ENCODE results near the gene SUSD1.
"Not testable (repeated sequence)": the region's sequence is repeated elsewhere in the genome, so short reads cannot be mapped to it uniquely, and the experiment has no call there.

The SUSD1 gene

DNA sequence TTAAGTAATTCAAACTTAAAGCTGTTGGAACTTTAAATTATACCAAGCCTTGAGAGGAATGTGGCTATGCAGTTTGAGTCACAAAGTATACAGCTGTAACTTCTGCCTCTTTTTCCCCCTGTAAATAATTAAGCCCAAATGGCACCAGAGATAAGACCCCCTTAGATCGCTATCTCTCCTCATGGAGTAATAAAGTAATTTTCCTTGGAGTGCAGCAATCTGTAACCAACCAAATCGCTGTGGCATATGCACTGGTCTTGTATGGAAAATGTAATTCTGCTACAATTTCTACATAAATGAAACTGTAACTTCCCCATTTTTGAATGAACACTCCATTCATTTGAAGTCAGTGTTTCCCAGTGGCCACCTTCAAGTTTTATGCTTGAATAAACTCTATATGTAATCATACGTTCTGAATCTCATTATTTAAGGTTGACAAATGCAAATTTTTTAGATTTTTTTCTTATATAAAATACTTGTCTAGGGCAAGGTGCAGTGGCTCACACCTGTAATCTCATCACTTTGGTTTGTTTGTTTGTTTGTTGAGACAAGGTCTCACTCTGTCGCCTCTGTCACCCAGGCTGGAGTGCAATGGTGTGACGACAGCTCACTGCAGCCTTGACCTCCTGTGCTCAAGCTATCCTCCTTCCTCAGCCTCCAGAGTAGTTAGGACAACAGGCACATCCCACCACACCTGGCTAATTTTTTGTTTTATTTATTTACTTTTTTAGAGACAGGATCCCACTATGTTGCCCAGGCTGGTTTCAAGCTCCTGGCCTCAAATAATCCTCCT, 12.3 kb downstream of the SUSD1 start:
- intact Hi-C loops (cut with micrococcal nuclease) = loop anchor here (10.0 kb wide), 1 partner anchor 52 kb away; no protein-coding TSS in a partner anchor
- no peaks in the 10 kb centered on the region for H3K27me3 Mint-ChIP-seq
- no peak overlapping the region for H3K4me3 Mint-ChIP-seq

DNA sequence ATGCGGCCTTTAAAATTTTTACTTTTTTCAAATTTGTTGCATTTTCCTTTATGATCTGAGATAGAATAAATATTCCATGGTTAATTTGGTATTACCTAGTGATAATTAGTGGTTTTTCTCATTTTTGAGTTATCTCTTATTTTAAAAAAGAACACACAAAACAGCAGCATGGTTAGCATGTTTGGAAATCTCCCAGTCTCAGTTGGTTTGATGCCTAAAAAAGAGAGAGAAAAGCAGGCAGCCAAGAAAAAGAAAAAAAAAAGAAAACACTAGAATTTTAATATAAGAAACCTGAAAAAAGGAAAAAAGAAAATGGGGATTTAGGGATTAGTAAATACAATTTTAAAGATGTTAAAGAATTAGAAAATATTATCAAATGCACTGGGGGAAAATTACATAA, 15.3 kb downstream of the SUSD1 start:
- Mint-ChIP-seq H3K27ac (no peak overlapping the region), H3K36me3 (ENCODE audit: low read depth) (peaks cover 33% of the 10 kb centered on the region)

More for the DNA sequence above, 12.3 kb downstream of the SUSD1 start:
- no peaks in the 10 kb centered on the region for H3K9me3 Mint-ChIP-seq
- H3K36me3 Mint-ChIP-seq (ENCODE audit: low read depth) = peaks cover 22% of the 10 kb centered on the region
- H3K27ac Mint-ChIP-seq = no peak overlapping the region
- H3K4me1 Mint-ChIP-seq (ENCODE audit: low read depth) = peaks cover 32% of the 10 kb centered on the region

DNA sequence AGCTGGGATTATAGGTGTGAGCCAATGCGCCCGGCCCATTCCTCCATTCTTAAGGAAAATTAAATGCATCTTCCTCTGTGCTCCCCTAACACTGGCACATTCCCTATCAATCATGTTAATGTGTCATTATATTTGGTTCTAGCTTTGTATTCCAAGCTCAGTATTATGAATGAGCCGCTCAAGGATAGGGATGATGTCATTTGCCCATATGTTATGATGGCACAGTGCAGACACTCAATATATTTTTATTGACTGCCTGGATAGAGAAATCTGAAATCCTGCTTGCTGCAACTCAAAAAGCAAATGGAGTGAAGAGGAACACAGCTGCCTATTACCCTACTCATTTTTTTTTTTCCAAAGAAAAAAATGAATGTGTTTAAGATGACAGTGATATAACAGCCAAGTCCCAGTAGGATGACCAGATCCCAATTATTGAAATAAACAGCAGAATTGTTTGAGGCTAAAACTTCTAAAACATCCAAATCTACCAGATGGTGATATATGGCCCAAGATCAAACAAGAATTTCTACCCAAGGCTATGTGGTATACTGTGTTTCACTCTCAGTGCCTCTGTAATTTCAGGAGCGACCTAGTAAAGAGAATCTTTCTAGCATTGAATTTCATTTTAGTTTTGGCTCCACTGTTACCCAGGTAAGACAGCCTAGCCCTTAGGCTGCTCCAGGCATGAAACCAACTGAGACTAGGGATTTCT, 16.3 kb downstream of the SUSD1 start:
- H3K9me3 Mint-ChIP-seq = no peaks in the 10 kb centered on the region
- intact Hi-C loops (cut with micrococcal nuclease) = no loop called here
- no peak overlapping the region for H3K27ac Mint-ChIP-seq
- H3K36me3 Mint-ChIP-seq (ENCODE audit: low read depth) = peaks cover 42% of the 10 kb centered on the region
- no peak overlapping the region for H3K4me3 Mint-ChIP-seq
- H3K27me3 Mint-ChIP-seq = no peaks in the 10 kb centered on the region
- H3K4me1 Mint-ChIP-seq (ENCODE audit: low read depth) = peaks cover 21% of the 10 kb centered on the region

More for the DNA sequence above, 15.3 kb downstream of the SUSD1 start:
- peaks cover 21% of the 10 kb centered on the region for H3K4me1 Mint-ChIP-seq (ENCODE audit: low read depth)
- no peaks in the 10 kb centered on the region for H3K9me3 Mint-ChIP-seq
- intact Hi-C loops (cut with micrococcal nuclease) = loop anchor here (10.0 kb wide), 1 partner anchor 55 kb away; no protein-coding TSS in a partner anchor
- no peaks in the 10 kb centered on the region for H3K27me3 Mint-ChIP-seq
- no peak overlapping the region for H3K4me3 Mint-ChIP-seq

DNA sequence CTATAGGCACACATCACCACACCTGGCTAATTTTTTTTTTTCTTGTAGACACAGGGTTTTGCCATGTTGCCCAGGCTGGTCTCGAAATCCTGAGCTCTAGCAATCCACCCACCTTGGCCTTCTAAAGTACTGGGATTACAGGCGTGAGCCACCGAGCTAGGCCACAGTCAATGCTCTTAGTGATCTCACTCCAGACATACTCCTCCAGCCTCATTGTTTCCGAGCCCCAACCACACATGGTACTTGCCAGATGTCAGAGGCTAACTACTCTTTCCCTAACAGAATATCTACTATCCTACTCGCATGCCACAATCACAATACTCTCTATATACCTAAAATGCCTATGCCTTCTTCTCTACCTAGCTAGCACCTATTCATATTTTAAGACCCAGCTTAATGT, 17.1 kb downstream of the SUSD1 start:
- no peak overlapping the region for H3K27ac Mint-ChIP-seq
- no peak overlapping the region for H3K4me3 Mint-ChIP-seq
- H3K27me3 Mint-ChIP-seq = no peaks in the 10 kb centered on the region
- intact Hi-C loops (cut with micrococcal nuclease) = no loop called here
- no peaks in the 10 kb centered on the region for H3K9me3 Mint-ChIP-seq
- H3K4me1 Mint-ChIP-seq (ENCODE audit: low read depth) = peaks cover 18% of the 10 kb centered on the region
- H3K36me3 Mint-ChIP-seq (ENCODE audit: low read depth) = peaks cover 46% of the 10 kb centered on the region

DNA sequence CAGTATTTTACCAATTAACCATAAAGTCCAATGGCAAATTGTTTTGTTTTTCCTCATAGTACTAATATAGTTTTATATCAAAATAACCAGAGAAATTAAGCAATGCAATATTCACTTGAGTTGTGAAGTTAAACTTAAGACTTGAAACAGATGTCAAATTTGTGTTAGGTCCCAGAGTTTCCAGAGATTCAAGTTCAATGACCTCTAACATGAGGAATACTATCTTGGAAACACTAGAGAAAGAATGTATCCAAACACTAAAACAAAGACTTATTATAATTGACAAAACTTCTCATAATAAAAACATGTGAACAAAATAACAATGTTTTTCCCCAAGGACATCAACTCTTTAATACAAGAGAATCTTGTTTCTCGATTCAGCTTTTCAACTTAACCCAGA, 18.0 kb downstream of the SUSD1 start:
- H3K9me3 Mint-ChIP-seq = no peaks in the 10 kb centered on the region
- no peak overlapping the region for H3K27ac Mint-ChIP-seq
- no peak overlapping the region for H3K4me3 Mint-ChIP-seq
- peaks cover 48% of the 10 kb centered on the region for H3K36me3 Mint-ChIP-seq (ENCODE audit: low read depth)
- H3K27me3 Mint-ChIP-seq = no peaks in the 10 kb centered on the region
- H3K4me1 Mint-ChIP-seq (ENCODE audit: low read depth) = peaks cover 12% of the 10 kb centered on the region
- intact Hi-C loops (cut with micrococcal nuclease) = no loop called here

DNA sequence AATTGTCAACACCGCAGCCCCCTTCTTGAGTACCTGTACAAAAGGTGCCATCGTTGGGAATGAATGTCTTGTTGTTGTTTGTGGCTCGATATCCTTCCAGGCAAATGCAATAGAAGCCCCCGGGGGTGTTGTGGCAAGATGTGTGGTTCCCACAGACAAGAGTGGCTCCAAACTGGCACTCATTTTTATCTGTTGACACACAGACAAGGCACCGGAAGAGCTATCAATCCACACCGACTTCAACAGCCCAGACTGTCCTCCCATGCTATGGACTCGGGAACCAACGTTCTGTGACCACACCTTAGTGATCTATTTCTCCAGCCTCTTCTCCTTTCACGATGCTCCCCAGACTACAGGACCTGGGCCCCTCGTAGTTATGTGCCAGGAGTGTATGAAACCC, 25.9 kb downstream of the SUSD1 start:
- no peak overlapping the region for H3K27ac Mint-ChIP-seq
- H3K4me1 Mint-ChIP-seq (ENCODE audit: low read depth) = no peaks in the 10 kb centered on the region
- intact Hi-C loops (cut with micrococcal nuclease) = no loop called here
- no peak overlapping the region for H3K4me3 Mint-ChIP-seq
- H3K9me3 Mint-ChIP-seq = no peaks in the 10 kb centered on the region
- no peaks in the 10 kb centered on the region for H3K27me3 Mint-ChIP-seq
- peaks cover 67% of the 10 kb centered on the region for H3K36me3 Mint-ChIP-seq (ENCODE audit: low read depth)

DNA sequence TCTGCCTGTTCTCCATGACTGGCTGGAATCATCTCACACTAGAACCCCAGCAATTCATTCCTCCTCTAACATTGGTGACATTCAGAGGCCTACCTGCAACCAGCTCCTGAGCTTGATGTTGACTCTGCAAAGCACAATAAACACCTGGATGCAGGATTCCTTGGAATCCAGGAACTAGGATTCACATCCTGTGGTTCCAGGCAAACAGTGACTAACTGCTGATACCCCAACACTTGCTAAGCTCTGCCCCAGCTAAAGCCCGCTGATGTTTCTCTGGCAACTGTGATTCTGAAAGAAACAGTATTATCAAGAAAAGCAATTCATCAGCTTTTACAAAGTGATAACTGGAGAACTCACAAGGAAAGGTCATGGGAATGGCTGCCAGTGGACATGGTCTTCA, 29.2 kb downstream of the SUSD1 start:
- Mint-ChIP-seq H3K36me3 (ENCODE audit: low read depth) (peaks cover 80% of the 10 kb centered on the region), H3K4me1 (ENCODE audit: low read depth) (no peaks in the 10 kb centered on the region), H3K4me3 (no peak overlapping the region), H3K9me3 (no peaks in the 10 kb centered on the region), H3K27ac (no peak overlapping the region), H3K27me3 (no peaks in the 10 kb centered on the region)
- intact Hi-C loops (cut with micrococcal nuclease) = no loop called here

DNA sequence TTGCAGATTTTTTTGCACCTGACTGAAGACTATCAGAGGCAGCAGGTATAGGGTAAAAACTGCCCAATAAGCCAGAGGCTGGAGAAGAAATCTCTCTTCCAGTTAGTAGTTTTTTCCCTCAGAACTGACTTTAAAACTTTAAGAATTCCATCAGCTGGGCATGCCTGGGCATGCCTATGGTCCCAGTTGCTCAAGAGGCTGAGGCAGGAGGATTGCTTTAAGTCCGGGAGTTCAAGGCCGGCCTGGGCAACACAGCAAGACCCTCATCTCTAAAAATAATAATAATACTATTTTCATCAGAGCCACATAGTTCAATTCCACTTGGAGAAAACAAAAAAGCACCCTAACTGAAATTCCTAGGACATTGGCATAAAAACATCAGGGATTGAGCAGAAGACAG, 30.3 kb downstream of the SUSD1 start:
- Mint-ChIP-seq H3K4me1 (ENCODE audit: low read depth) (peaks cover 5% of the 10 kb centered on the region), H3K36me3 (ENCODE audit: low read depth) (peaks cover 80% of the 10 kb centered on the region), H3K4me3 (no peak overlapping the region), H3K27ac (no peak overlapping the region), H3K27me3 (no peaks in the 10 kb centered on the region), H3K9me3 (no peaks in the 10 kb centered on the region)
- intact Hi-C loops (cut with micrococcal nuclease) = no loop called here

DNA sequence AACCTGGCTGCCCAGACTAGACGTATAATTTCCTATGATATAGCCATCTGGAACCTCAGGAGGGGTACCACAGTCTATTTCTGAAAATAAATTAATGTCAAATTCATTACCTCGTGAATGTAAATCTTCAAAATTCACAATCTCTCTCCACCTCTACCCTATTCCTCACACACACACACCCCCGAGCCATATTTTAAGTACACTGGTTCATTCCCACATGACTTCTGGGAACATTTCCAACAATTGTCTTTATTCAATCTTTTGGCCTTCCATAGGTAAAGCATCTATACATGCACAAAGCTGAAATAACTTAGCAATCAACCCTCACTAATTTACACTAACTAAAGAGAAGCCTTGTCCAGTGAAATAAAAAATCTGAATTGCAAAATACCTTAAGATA, 32.7 kb downstream of the SUSD1 start:
- H3K27ac Mint-ChIP-seq = no peak overlapping the region
- no peaks in the 10 kb centered on the region for H3K27me3 Mint-ChIP-seq
- no peaks in the 10 kb centered on the region for H3K9me3 Mint-ChIP-seq
- no peak overlapping the region for H3K4me3 Mint-ChIP-seq
- peaks cover 58% of the 10 kb centered on the region for H3K36me3 Mint-ChIP-seq (ENCODE audit: low read depth)
- peaks cover 5% of the 10 kb centered on the region for H3K4me1 Mint-ChIP-seq (ENCODE audit: low read depth)
- intact Hi-C loops (cut with micrococcal nuclease) = no loop called here

DNA sequence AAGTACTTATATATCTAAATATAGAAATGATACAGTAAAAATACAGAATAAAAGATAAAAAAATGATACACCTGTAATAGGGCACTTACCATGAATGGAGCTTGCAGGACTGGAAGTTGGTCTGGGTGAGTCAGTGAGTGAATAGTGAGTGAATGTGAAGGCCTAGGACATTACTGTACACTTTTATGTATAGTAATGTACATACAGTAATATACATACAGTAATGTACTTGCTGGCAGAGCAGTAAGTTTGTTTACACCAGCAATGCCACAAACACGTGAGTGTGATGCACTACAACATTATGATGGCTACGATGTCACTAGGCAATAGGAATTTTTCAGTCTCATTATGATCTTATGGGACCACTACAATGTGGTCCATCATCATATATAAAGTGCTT, 34.2 kb downstream of the SUSD1 start:
- Mint-ChIP-seq H3K4me3 (no peak overlapping the region), H3K36me3 (ENCODE audit: low read depth) (peaks cover 55% of the 10 kb centered on the region), H3K4me1 (ENCODE audit: low read depth) (peaks cover 5% of the 10 kb centered on the region), H3K27me3 (no peaks in the 10 kb centered on the region), H3K27ac (no peak overlapping the region), H3K9me3 (no peaks in the 10 kb centered on the region)
- intact Hi-C loops (cut with micrococcal nuclease) = no loop called here

DNA sequence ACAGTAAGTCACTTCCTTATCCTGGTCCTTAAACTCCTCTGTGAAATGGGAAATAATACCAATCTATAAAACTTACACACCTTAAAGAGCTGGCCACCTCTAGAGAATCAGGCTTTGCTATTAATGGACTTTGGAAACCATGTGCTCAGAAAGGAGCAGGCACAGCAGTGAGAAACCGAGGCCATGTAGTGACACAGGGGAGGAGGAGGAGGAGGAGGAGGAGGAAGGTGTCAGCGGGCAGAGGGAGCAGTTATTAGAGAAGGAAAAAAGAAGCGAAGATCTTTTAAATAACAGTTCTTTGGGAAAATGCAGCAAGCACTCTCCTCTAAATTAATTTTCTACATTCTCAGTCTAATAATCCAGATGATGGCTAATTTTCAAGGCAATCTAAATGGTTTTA, 38.0 kb downstream of the SUSD1 start:
- intact Hi-C loops (cut with micrococcal nuclease) = no loop called here
- H3K27me3 Mint-ChIP-seq = no peaks in the 10 kb centered on the region
- H3K36me3 Mint-ChIP-seq (ENCODE audit: low read depth) = peaks cover 61% of the 10 kb centered on the region
- no peaks in the 10 kb centered on the region for H3K9me3 Mint-ChIP-seq
- H3K27ac Mint-ChIP-seq = no peak overlapping the region
- H3K4me1 Mint-ChIP-seq (ENCODE audit: low read depth) = peaks cover 5% of the 10 kb centered on the region
- no peak overlapping the region for H3K4me3 Mint-ChIP-seq

DNA sequence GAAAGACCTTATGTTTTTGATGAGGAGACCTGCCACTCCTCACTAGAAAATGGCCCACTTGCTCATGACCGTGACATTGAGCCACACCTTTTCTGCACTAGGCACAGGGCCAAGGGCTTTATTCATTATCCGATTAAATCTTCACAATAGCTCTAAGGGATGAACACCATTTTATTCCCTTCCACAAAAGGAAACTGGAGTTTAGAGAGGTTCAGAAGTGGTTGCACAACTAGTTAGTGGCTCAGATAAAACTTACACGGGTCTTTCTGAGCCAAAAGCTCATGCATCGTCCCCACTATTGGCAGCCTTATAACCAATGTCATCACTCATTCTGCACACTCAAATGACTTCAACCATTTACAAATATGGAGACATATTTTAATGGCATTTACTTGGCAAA, 39.4 kb downstream of the SUSD1 start:
- Mint-ChIP-seq H3K36me3 (ENCODE audit: low read depth) (peaks cover 59% of the 10 kb centered on the region), H3K27ac (no peak overlapping the region), H3K4me3 (no peak overlapping the region), H3K27me3 (no peaks in the 10 kb centered on the region), H3K4me1 (ENCODE audit: low read depth) (peaks cover 5% of the 10 kb centered on the region), H3K9me3 (no peaks in the 10 kb centered on the region)
- intact Hi-C loops (cut with micrococcal nuclease) = no loop called here

DNA sequence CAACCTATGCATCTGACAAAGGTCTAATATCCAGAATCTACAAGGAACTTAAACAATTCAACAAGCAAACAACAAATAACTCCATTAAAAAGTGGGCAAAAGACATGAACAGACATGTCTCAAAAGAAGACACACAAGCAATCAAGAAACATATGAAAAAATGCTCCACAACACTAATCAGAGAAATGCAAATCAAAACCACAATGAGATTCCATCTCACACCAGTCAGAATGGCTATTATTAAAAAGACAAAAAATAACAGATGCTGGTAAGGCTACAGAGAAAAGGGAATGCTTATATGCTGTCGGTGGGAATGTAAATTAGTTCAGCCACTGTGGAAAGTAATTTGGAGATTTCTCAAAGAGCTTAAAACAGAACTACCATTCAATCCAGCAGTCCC, 41.3 kb downstream of the SUSD1 start:
- peaks cover 68% of the 10 kb centered on the region for H3K36me3 Mint-ChIP-seq (ENCODE audit: low read depth)

DNA sequence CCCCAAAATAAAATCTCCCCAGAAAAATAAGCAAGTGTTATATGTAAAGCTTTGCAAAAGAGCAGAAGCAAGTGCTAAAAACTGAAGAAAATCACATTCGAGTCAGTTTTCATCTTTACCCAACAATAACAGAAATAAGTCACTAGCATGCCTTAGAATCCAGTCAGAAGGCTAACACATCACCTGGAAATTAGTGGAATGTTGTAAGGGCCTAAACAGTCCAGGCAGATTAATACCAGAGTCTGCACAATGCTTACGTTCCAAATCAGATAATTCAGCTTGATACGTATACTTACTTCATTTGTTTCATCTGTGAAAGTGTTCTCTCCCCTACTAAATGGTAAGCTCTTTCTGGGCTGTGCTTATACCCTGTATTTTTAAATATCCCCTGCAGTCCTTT, 42.7 kb downstream of the SUSD1 start:
- Mint-ChIP-seq H3K27me3 (no peaks in the 10 kb centered on the region), H3K4me3 (no peak overlapping the region), H3K27ac (no peak overlapping the region), H3K36me3 (ENCODE audit: low read depth) (peaks cover 81% of the 10 kb centered on the region), H3K9me3 (no peaks in the 10 kb centered on the region), H3K4me1 (ENCODE audit: low read depth) (no peaks in the 10 kb centered on the region)
- intact Hi-C loops (cut with micrococcal nuclease) = no loop called here

More for the DNA sequence above, 41.3 kb downstream of the SUSD1 start:
- H3K27ac Mint-ChIP-seq; H3K9me3 Mint-ChIP-seq; H3K4me1 Mint-ChIP-seq (ENCODE audit: low read depth); intact Hi-C loops (cut with micrococcal nuclease); H3K27me3 Mint-ChIP-seq; H3K4me3 Mint-ChIP-seq: not testable (repeated sequence)
